ENCODE measurements around the gene OR10A4. TPM values are rescaled to one million over a fixed set of nuclear protein-coding genes. Genes with fewer than 3 reads are reported as not detected.

OR10A4 gene
- total and polyA plus RNA-seq, 2 donors (not counting 3 experiments of a cell fraction or from before 2014, with no cell fraction given): not detected

GRCh38 chr11:6871278-6871677, 5.1 kb upstream of the OR10A4 start:
- Histone ChIP-seq H3K36me3 (ENCODE audit: control insufficient read depth in 2 of 2, extremely low read depth in 1 of 2, insufficient read depth in 2 of 2, low read length in 2 of 2) (no peaks in the 10 kb centered on the region), H4K20me1 (replicated peaks; ENCODE audit: control insufficient read depth, extremely low read depth, insufficient read depth, low read length) (no peaks in the 10 kb centered on the region), H3K79me2 (ENCODE audit: control insufficient read depth, insufficient read depth, low read length) (no peaks in the 10 kb centered on the region), H3K9me1 (replicated peaks; ENCODE audit: control insufficient read depth, extremely low read depth, insufficient read depth, low read length) (no peaks in the 10 kb centered on the region), H3K4me2 (ENCODE audit: insufficient read depth, low read length) (no peak overlapping the region), H3K27ac (ENCODE audit: insufficient read depth, low read depth, low read length) (no peak overlapping the region), H3K4me3 (replicated peaks in 1 of 3; ENCODE audit: insufficient read depth in 1 of 3, low read depth in 1 of 3, low read length in 3 of 3) (no peak overlapping the region), H3K9me3 (replicated peaks; ENCODE audit: control insufficient read depth, insufficient read depth, low read length) (no peaks in the 10 kb centered on the region), H3K4me1 (ENCODE audit: control insufficient read depth, extremely low read depth, insufficient read depth, low read length) (no peaks in the 10 kb centered on the region), H2AFZ (ENCODE audit: low read depth, low read length) (no peak overlapping the region), H3K9ac (replicated peaks; ENCODE audit: extremely low read depth, insufficient read depth, low read length) (no peak overlapping the region), H3K27me3 (ENCODE audit: control insufficient read depth in 2 of 2, insufficient read depth in 2 of 2, low read length in 2 of 2) (peaks cover 0 to 3% of the 10 kb centered on the region in 2 experiments)
- intact Hi-C loops (cut with micrococcal nuclease): no loop called here
- BruUV-seq (replicated peaks): no TSS peak
- FAIRE-seq (no peak), DNase-seq (ENCODE audit: low read depth, low spot score) (no peak)
- TF ChIP-seq EZH2 (IDR thresholded peaks at IDR 0.05; ENCODE audit: borderline replicate concordance, low read depth, low read length, severe bottlenecking): no peak
- TF ChIP-seq, protein P1, sequence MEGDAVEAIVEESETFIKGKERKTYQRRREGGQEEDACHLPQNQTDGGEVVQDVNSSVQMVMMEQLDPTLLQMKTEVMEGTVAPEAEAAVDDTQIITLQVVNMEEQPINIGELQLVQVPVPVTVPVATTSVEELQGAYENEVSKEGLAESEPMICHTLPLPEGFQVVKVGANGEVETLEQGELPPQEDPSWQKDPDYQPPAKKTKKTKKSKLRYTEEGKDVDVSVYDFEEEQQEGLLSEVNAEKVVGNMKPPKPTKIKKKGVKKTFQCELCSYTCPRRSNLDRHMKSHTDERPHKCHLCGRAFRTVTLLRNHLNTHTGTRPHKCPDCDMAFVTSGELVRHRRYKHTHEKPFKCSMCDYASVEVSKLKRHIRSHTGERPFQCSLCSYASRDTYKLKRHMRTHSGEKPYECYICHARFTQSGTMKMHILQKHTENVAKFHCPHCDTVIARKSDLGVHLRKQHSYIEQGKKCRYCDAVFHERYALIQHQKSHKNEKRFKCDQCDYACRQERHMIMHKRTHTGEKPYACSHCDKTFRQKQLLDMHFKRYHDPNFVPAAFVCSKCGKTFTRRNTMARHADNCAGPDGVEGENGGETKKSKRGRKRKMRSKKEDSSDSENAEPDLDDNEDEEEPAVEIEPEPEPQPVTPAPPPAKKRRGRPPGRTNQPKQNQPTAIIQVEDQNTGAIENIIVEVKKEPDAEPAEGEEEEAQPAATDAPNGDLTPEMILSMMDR (IDR thresholded peaks at IDR 0.05; ENCODE audit: extremely low read depth in 1 of 2, insufficient read depth in 1 of 2, low read depth in 1 of 2, low read length in 2 of 2): no peak
- no peak for TF ChIP-seq GATA2 (IDR thresholded peaks at IDR 0.05; ENCODE audit: insufficient read depth, insufficient read length, low read depth, low read length)
- no peak for TF ChIP-seq POLR2AphosphoS5 (IDR thresholded peaks at IDR 0.05; ENCODE audit: insufficient read depth, low read depth, low read length)
- no peak for TF ChIP-seq JUN (IDR thresholded peaks at IDR 0.05; ENCODE audit: borderline replicate concordance, insufficient read depth, insufficient read length, low read depth)
- no peak for TF ChIP-seq FOS (IDR thresholded peaks at IDR 0.05; ENCODE audit: borderline replicate concordance, insufficient read depth, low read length)
- TF ChIP-seq, protein P2, sequence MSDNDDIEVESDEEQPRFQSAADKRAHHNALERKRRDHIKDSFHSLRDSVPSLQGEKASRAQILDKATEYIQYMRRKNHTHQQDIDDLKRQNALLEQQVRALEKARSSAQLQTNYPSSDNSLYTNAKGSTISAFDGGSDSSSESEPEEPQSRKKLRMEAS (IDR thresholded peaks at IDR 0.05; ENCODE audit: insufficient read depth, insufficient read length): no peak
- no peak for TF ChIP-seq POLR2A (IDR thresholded peaks at IDR 0.05; ENCODE audit: low read depth, low read length)
- TF ChIP-seq MYC (IDR thresholded peaks at IDR 0.05; ENCODE audit: low read depth, low read length): no peak
- ChIA-PET POLR2A (no interaction called here), CTCF (interaction anchor here (1.4 kb wide), 1 partner anchor 8 kb away, joined by 4 read pairs; the partner anchor contains the start of gene OR10A2)
- dilution Hi-C loops (cut with MboI; ENCODE audit: extremely low pct_ligation_motif_present, low sequenced_read_pairs): no loop called here
